Uterine smooth muscle cell (primary cell): ENCODE measurements around the gene SMTN. TPM values are rescaled to one million over a fixed set of nuclear protein-coding genes. Genes with fewer than 3 reads are reported as not detected.

Experiments
- total RNA-seq: library from RNA; depleted of rRNA; stranded (reverse); fragments of >200 nt; gene quantifications from 2 replicates; pipeline ENCODE4 v1.2.3, GENCODE V29; 2014

SMTN gene
- 149 and 322 TPM in 2 replicates for total RNA-seq

GRCh38 chr22:31080848-31081649 lies at the start of gene SMTN:
TSS of gene SMTN (plus strand) at chr22:31081318. CDS start at chr22:31083259, 1,941 bp downstream.

DNA sequence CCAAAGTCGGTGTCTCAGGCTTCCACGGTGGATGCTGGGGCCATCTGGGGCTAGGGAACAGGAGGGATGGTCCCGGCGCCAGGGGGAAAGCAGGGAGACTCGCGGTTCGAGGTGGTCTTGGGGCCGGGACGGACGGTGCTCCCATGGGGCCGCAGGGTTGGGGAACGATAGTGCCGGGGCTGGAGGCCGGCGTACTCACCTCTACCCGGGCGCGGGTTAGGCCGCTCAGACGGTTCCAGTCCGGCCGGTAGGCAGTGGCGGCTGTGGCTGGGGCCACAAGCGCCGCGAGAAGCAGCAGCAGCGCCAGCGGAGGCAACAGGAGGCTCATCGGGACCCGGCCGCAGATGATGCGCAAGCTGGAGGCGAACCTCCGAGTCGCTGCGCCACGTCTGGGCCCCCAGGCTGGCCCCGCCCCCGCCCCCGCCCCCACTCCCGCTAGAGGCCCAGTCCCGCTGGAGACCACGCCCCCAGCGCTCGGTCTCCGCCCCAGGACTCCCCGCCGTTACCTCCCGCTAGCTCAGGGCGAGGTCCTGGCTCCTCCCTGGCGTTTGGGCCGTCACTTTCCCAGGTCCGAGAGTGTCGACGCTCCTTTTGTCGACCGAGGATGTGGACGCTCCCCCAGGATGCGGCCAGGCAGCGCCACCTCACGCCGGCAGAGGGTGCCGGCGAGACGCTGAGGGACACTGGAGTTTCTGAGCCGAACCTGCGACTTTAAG lies 26.2 kb downstream of the SMTN start, which contains the start of gene SELENOM:
SELENOM (minus strand) TSS at position 391 of the 716 bp plus-strand sequence; CDS start at position 328, 63 bp downstream.

GRCh38 chr22:31122532-31123291 lies 41.6 kb downstream of the SMTN start, which contains the start of gene INPP5J:
TSS of gene INPP5J (plus strand) at chr22:31122966. CDS start at chr22:31123015, 49 bp downstream.

GRCh38 chr22:31139866-31140716 lies 59.0 kb downstream of the SMTN start, which contains the start of gene PLA2G3:
TSS of gene PLA2G3 (minus strand) at chr22:31140508. CDS start at chr22:31140354, 154 bp downstream.

Other genes with a start within 250 kb of the SMTN start
- 16.7 and 18.0 TPM in 2 replicates for gene MORC2, start 112.5 kb upstream of the SMTN start, total RNA-seq
- 36.1 and 38.4 TPM in 2 replicates for gene TUG1, start 112.1 kb upstream of the SMTN start, total RNA-seq
- 69.8 and 146 TPM in 2 replicates for gene SELENOM, start 26.2 kb downstream of the SMTN start, total RNA-seq
- 0.11 and 0.12 TPM in 2 replicates for gene INPP5J, start 41.6 kb downstream of the SMTN start, total RNA-seq
- 0.25 and 0.33 TPM in 2 replicates for gene PLA2G3, start 59.2 kb downstream of the SMTN start, total RNA-seq
- gene RNF185, start 78.9 kb downstream of the SMTN start, total RNA-seq, result 30.2 and 35.0 TPM in 2 replicates
- 20.8 and 23.4 TPM in 2 replicates for gene LIMK2, start 131.0 kb downstream of the SMTN start, total RNA-seq
- 22.2 and 22.7 TPM in 2 replicates for gene PIK3IP1, start 211.2 kb downstream of the SMTN start, total RNA-seq